ENCODE measurements around the gene MSTN.

DNA sequence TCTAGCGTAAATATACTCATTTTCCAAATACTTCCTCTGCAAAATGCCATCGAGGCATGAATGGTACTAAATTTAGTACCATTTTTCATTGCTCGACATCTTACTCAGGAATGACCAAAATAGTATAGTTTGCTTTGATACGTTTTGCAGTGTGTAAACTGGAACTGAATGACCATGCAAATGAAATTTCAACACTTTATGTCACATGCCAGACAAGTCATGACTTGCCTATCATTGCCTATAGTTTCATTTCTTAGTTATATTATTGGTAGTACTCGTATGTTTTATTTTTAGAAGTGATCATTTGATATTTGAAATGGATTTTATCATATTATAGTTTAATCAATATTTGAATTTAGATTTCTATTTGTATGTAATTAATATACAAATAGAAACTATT lies 9.1 kb downstream of the MSTN start:
- TF ChIP-seq, protein P1, sequence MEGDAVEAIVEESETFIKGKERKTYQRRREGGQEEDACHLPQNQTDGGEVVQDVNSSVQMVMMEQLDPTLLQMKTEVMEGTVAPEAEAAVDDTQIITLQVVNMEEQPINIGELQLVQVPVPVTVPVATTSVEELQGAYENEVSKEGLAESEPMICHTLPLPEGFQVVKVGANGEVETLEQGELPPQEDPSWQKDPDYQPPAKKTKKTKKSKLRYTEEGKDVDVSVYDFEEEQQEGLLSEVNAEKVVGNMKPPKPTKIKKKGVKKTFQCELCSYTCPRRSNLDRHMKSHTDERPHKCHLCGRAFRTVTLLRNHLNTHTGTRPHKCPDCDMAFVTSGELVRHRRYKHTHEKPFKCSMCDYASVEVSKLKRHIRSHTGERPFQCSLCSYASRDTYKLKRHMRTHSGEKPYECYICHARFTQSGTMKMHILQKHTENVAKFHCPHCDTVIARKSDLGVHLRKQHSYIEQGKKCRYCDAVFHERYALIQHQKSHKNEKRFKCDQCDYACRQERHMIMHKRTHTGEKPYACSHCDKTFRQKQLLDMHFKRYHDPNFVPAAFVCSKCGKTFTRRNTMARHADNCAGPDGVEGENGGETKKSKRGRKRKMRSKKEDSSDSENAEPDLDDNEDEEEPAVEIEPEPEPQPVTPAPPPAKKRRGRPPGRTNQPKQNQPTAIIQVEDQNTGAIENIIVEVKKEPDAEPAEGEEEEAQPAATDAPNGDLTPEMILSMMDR (IDR thresholded peaks at IDR 0.05; ENCODE audit: poor library complexity), result no peak
- TF ChIP-seq EZH2 (IDR thresholded peaks at IDR 0.05; ENCODE audit: borderline replicate concordance), result no peak
- TF ChIP-seq EZH2phosphoT487 (IDR thresholded peaks at IDR 0.05; ENCODE audit: low read depth, severe bottlenecking, unreplicated experiment), result no peak

Data from hepatocyte (in vitro differentiated cells).